NT2/D1 (cell line): ENCODE results near the gene TMEM43.

ENCODE experiments used
- DNase-seq: peaks from one replicate; pipeline ENCODE4 v3.0.0-alpha.2; 2011; ENCODE audit warnings: low read depth, low spot score
- H3K27me3 ChIP-seq: 2 replicates; pipeline ENCODE4 v1.6.0; 2011; ENCODE audit warnings: mild to moderate bottlenecking; ENCODE audit not compliant: insufficient read length, insufficient read depth
- H3K36me3 ChIP-seq: 2 replicates; pipeline ENCODE4 v1.6.1; 2011; ENCODE audit warnings: mild to moderate bottlenecking, low read length, mixed read lengths; ENCODE audit not compliant: insufficient read depth, insufficient read length
- H3K4me1 ChIP-seq: 2 replicates; pipeline ENCODE4 v1.5.1; 2011; ENCODE audit not compliant: insufficient read depth, insufficient read length
- H3K4me3 ChIP-seq: 2 replicates; pipeline ENCODE4 v1.5.1; 2011; ENCODE audit warnings: low read depth; ENCODE audit not compliant: insufficient read length
- H3K9ac ChIP-seq: 2 replicates; pipeline ENCODE4 v1.6.0; 2011; ENCODE audit warnings: low read depth; ENCODE audit not compliant: insufficient read length
- H3K9me3 ChIP-seq: 2 replicates; pipeline ENCODE4 v1.5.1; 2011; ENCODE audit warnings: mild to moderate bottlenecking, low read length; ENCODE audit not compliant: insufficient read depth
- SUZ12 ChIP-seq: IDR thresholded peaks from 2 replicates; pipeline ENCODE4 v1.6.1; 2011; ENCODE audit not compliant: insufficient read length, insufficient read depth; ENCODE audit errors: extremely low read depth
- YY1 ChIP-seq: IDR thresholded peaks from 2 replicates; pipeline ENCODE4 v1.6.1; 2011; ENCODE audit not compliant: insufficient read length, insufficient read depth
- ZNF274 ChIP-seq: IDR thresholded peaks from 2 replicates; pipeline ENCODE4 v1.6.1; 2011; ENCODE audit warnings: mild to moderate bottlenecking, low read depth, low read length

Gene TMEM43

DNA sequence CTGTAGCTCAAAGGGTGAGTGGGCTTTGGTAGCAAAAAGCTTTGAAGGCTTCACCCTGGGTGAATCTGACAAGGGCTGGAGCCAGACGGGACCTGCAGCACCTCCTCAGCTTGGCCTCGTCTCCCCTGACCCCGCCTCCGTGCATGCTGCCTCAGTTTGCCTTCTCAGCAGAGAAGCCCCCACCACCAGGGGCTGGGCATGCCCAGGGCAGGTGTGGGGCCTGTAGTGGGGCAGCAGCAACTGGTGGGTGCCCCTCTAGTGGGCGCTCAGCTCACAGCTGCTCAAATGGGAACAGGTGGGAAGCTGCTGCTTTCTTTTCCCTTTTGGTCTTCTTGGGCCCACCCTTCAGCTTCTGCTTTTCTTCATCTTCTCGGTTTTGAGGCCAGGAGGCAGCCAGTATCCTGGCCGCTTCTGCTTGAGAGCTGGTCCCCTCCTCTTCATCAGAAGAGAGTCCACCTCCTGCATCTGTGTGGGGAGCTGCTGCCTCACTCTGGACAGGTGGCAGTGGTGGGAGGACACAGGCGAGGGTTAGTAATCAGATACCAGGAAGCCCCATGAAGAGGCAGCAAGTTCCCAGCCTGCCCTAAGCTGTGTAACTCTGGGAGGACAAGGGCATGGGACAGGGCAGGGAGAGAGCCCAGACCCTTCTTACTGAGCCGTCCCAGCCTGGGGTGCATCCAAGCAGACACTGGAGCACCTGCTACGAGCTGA lies 21.0 kb downstream of the TMEM43 start:
- H3K9ac ChIP-seq = no peak overlapping the region
- no peak for DNase-seq

DNA sequence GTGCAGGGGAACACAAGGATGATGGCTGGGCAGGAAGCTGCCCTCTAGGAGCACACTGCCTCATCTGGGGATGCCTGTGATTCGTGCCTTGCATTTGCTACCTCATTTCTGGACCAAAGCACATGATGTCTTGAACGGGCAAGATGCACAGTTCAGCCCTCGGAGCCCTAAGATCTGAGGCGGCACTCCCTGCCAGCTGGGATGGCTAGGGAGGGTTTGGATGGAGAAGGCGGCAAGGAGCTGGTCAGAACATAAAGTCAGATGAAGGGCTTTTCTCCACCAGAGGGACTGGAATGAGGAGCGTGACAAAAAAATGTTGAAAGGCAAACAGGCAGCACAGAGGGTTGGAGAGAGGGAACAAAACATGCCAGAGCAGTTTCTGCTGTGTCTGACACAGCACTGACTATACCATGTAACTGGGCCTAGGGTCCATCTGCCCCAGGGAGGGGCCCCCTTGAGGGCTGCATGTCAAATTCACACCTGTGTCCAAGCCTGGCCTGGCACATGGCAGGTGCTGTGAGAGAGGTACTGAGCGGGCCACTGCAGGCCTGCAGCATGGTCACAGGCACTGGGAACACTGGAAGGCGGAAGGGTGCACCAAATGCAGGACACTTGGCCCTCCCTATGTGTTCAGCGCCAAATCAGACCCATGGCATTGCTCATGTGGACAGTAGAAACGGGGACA lies 21.7 kb downstream of the TMEM43 start:
- peaks cover 68% of the 10 kb centered on the region for H3K36me3 ChIP-seq
- no peak for TF ChIP-seq YY1
- TF ChIP-seq ZNF274 = no peak
- no peak for TF ChIP-seq SUZ12
- peaks cover 25% of the 10 kb centered on the region for H3K4me1 ChIP-seq
- no peak overlapping the region for H3K4me3 ChIP-seq
- no peaks in the 10 kb centered on the region for H3K9me3 ChIP-seq
- H3K9ac ChIP-seq = no peak overlapping the region
- no peak for DNase-seq
- no peaks in the 10 kb centered on the region for H3K27me3 ChIP-seq

More for the DNA sequence above, 21.0 kb downstream of the TMEM43 start:
- Histone ChIP-seq H3K27me3 (no peaks in the 10 kb centered on the region), H3K4me3 (no peak overlapping the region), H3K9me3 (no peaks in the 10 kb centered on the region), H3K36me3 (peaks cover 70% of the 10 kb centered on the region), H3K4me1 (peaks cover 25% of the 10 kb centered on the region)
- TF ChIP-seq ZNF274 (no peak), SUZ12 (no peak), YY1 (no peak)

GRCh38 chr3:14147066-14147435 lies 22.2 kb downstream of the TMEM43 start:
- Histone ChIP-seq H3K9ac (no peak overlapping the region), H3K9me3 (no peaks in the 10 kb centered on the region), H3K36me3 (peaks cover 68% of the 10 kb centered on the region), H3K27me3 (no peaks in the 10 kb centered on the region), H3K4me1 (peaks cover 25% of the 10 kb centered on the region), H3K4me3 (no peak overlapping the region)
- DNase-seq = no peak
- TF ChIP-seq ZNF274 (no peak), SUZ12 (no peak), YY1 (no peak)

- TF ChIP-seq ZNF274 (no peak), SUZ12 (no peak), YY1 (no peak)
- H3K4me1 ChIP-seq = peaks cover 25% of the 10 kb centered on the region
- H3K36me3 ChIP-seq = peaks cover 71% of the 10 kb centered on the region
Measured at GRCh38 chr3:14147617-14148016, 22.8 kb downstream of the TMEM43 start.

GRCh38 chr3:14148041-14148985 lies 23.5 kb downstream of the TMEM43 start:
- no peak overlapping the region for H3K4me3 ChIP-seq
- no peaks in the 10 kb centered on the region for H3K9me3 ChIP-seq
- peak overlapping the region; percentile 13 for H3K9ac ChIP-seq
- TF ChIP-seq SUZ12 (no peak), ZNF274 (no peak), YY1 (no peak)
- H3K4me1 ChIP-seq = peaks cover 25% of the 10 kb centered on the region
- peaks cover 72% of the 10 kb centered on the region for H3K36me3 ChIP-seq
- H3K27me3 ChIP-seq = no peaks in the 10 kb centered on the region
- peak; percentile 81 for DNase-seq

More at GRCh38 chr3:14147617-14148016, 22.8 kb downstream of the TMEM43 start:
- H3K4me3 ChIP-seq = no peak overlapping the region
- H3K27me3 ChIP-seq = no peaks in the 10 kb centered on the region
- peak; percentile 57 for DNase-seq
- H3K9me3 ChIP-seq = no peaks in the 10 kb centered on the region
- peak overlapping the region; percentile 13 for H3K9ac ChIP-seq

DNA sequence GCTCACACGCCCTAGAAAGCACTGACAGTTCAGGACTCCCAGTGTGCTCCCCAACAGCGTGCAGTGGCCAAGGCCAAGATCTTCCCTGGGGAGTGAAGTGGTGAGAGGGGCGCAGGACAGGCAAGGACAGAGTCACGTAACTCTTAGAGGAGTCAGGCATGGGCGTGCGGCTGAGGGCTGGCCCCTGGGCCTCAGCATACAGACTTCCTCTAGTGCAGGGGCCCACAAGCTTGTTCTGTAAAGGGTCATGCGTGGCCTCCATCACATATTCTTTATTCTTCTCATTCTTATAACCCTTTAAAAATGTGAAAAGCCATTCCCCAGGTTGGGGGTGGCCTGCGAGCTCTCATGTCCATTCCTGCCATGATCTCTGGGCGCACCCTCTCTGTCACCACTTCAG lies 25.2 kb downstream of the TMEM43 start:
- Histone ChIP-seq H3K4me3 (no peak overlapping the region), H3K27me3 (no peaks in the 10 kb centered on the region), H3K9me3 (no peaks in the 10 kb centered on the region), H3K36me3 (peaks cover 88% of the 10 kb centered on the region), H3K9ac (no peak overlapping the region), H3K4me1 (peaks cover 19% of the 10 kb centered on the region)
- TF ChIP-seq ZNF274 (no peak), YY1 (no peak), SUZ12 (no peak)
- DNase-seq = no peak

GRCh38 chr3:14150491-14151230 lies 25.8 kb downstream of the TMEM43 start:
- TF ChIP-seq YY1 (no peak), ZNF274 (no peak), SUZ12 (no peak)
- no peak overlapping the region for H3K4me3 ChIP-seq
- DNase-seq = no peak
- peaks cover 14% of the 10 kb centered on the region for H3K4me1 ChIP-seq
- H3K9me3 ChIP-seq = no peaks in the 10 kb centered on the region
- H3K27me3 ChIP-seq = no peaks in the 10 kb centered on the region
- H3K36me3 ChIP-seq = peaks cover 83% of the 10 kb centered on the region
- H3K9ac ChIP-seq = no peak overlapping the region
